Measurements from ENCODE around the gene MRPL12. TPM values are rescaled to one million over a fixed set of nuclear protein-coding genes. Genes with fewer than 3 reads are reported as not detected.

The MRPL12 gene
- total and polyA plus RNA-seq, 2 of the 13 experiments (the other 11 are each of a cell fraction or from before 2014, with no cell fraction given): 39.1 to 94.1 TPM

DNA sequence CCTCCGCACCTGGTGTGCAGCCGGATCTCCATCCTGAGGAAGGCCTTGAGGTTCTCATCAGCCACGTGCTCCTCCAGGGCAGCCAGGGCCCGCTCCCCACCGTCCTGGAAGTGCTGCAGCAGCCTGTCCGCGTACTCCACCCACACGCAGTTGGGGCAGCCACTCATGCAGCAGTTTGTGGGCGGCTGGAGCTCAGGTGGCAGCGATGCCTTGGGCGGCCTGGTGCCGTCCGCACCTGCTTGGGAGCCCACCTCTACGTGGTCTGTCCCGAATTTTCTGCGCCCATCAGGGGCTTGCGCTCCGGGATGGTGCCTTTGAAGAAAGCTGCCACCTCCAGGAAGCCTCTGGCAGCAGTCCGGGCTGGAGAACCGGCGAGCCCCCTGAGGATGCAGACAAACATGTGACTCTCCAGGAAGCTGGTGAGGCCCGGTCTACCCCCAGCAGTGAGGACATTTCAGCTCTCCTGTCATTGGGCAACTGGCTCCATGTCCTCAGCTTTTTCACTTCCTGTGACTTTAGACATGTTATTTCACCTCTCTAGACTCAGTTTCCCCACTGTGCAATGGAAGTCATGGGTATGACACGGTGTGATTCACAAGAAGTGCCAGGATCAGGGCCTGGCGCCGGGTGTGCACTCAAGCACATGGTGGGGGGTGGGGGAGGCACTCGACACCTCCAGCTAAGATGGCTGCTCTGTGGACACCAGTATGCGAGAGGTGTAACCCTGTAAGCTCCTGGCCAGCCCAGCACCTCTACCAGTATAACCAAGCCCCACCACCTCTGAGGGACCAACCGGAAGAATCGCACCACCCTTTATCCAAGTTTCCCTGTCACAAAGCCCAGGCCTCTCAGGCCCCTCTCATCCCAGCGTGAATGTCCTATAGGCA is 37.7 kb upstream of the MRPL12 start (continued):
- TF ChIP-seq, protein P1, sequence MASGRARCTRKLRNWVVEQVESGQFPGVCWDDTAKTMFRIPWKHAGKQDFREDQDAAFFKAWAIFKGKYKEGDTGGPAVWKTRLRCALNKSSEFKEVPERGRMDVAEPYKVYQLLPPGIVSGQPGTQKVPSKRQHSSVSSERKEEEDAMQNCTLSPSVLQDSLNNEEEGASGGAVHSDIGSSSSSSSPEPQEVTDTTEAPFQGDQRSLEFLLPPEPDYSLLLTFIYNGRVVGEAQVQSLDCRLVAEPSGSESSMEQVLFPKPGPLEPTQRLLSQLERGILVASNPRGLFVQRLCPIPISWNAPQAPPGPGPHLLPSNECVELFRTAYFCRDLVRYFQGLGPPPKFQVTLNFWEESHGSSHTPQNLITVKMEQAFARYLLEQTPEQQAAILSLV (CRISPR knock-in tag; IDR thresholded peaks at IDR 0.05; ENCODE audit: borderline replicate concordance): no peak
- TF ChIP-seq, protein P2, sequence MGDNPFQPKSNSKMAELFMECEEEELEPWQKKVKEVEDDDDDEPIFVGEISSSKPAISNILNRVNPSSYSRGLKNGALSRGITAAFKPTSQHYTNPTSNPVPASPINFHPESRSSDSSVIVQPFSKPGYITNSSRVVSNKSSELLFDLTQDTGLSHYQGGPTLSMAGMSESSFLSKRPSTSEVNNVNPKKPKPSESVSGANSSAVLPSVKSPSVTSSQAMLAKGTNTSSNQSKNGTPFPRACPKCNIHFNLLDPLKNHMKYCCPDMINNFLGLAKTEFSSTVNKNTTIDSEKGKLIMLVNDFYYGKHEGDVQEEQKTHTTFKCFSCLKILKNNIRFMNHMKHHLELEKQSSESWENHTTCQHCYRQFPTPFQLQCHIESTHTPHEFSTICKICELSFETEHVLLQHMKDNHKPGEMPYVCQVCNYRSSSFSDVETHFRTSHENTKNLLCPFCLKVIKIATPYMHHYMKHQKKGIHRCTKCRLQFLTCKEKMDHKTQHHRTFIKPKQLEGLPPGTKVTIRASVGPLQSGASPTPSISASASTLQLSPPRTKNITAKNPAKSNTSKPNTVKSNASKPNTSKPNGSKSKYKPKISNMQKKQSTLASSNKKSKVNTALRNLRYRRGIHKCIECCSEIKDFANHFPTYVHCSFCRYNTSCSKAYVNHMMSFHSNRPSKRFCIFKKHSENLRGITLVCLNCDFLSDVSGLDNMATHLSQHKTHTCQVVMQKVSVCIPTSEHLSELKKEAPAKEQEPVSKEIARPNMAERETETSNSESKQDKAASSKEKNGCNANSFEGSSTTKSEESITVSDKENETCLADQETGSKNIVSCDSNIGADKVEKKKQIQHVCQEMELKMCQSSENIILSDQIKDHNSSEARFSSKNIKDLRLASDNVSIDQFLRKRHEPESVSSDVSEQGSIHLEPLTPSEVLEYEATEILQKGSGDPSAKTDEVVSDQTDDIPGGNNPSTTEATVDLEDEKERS (CRISPR knock-in tag; IDR thresholded peaks at IDR 0.05): no peak
- TF ChIP-seq ZFY (CRISPR knock-in tag; IDR thresholded peaks at IDR 0.05) (no peak), ATRX (CRISPR knock-in tag; IDR thresholded peaks at IDR 0.05; ENCODE audit: borderline replicate concordance) (no peak), ZNF660 (CRISPR knock-in tag; IDR thresholded peaks at IDR 0.05; ENCODE audit: borderline replicate concordance, low read depth) (no peak), NFYC (CRISPR knock-in tag; IDR thresholded peaks at IDR 0.05) (no peak), RNF2 (conservative IDR thresholded peaks at IDR 0.05; ENCODE audit: low read depth) (peak; percentile 62; the same call in 1 of the 2 replicates), ZNF775 (CRISPR knock-in tag; IDR thresholded peaks at IDR 0.05; ENCODE audit: borderline replicate concordance) (no peak), SIN3A (IDR thresholded peaks at IDR 0.05; ENCODE audit: borderline replicate concordance, low read depth, low read length) (peak; percentile 26; the same call in 1 of the 2 replicates), HNRNPK (IDR thresholded peaks at IDR 0.05; ENCODE audit: low read depth, low read length, poor library complexity, severe bottlenecking) (no peak), MTF2 (CRISPR knock-in tag; IDR thresholded peaks at IDR 0.05; ENCODE audit: borderline replicate concordance) (no peak), ARID2 (CRISPR knock-in tag; IDR thresholded peaks at IDR 0.05; ENCODE audit: borderline replicate concordance) (peak; percentile 64; the same call in 1 of the 2 replicates), NCOA2 (CRISPR knock-in tag; IDR thresholded peaks at IDR 0.05) (no peak)
- TF ChIP-seq, protein P3, sequence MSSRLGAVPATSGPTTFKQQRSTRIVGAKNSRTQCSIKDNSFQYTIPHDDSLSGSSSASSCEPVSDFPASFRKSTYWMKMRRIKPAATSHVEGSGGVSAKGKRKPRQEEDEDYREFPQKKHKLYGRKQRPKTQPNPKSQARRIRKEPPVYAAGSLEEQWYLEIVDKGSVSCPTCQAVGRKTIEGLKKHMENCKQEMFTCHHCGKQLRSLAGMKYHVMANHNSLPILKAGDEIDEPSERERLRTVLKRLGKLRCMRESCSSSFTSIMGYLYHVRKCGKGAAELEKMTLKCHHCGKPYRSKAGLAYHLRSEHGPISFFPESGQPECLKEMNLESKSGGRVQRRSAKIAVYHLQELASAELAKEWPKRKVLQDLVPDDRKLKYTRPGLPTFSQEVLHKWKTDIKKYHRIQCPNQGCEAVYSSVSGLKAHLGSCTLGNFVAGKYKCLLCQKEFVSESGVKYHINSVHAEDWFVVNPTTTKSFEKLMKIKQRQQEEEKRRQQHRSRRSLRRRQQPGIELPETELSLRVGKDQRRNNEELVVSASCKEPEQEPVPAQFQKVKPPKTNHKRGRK (CRISPR knock-in tag; IDR thresholded peaks at IDR 0.05): no peak
- TF ChIP-seq, protein P4, sequence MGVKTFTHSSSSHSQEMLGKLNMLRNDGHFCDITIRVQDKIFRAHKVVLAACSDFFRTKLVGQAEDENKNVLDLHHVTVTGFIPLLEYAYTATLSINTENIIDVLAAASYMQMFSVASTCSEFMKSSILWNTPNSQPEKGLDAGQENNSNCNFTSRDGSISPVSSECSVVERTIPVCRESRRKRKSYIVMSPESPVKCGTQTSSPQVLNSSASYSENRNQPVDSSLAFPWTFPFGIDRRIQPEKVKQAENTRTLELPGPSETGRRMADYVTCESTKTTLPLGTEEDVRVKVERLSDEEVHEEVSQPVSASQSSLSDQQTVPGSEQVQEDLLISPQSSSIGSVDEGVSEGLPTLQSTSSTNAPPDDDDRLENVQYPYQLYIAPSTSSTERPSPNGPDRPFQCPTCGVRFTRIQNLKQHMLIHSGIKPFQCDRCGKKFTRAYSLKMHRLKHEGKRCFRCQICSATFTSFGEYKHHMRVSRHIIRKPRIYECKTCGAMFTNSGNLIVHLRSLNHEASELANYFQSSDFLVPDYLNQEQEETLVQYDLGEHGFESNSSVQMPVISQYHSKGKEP (CRISPR knock-in tag; IDR thresholded peaks at IDR 0.05): peak; percentile 38; the same call in 1 of the 2 replicates
- TF ChIP-seq, protein P5, sequence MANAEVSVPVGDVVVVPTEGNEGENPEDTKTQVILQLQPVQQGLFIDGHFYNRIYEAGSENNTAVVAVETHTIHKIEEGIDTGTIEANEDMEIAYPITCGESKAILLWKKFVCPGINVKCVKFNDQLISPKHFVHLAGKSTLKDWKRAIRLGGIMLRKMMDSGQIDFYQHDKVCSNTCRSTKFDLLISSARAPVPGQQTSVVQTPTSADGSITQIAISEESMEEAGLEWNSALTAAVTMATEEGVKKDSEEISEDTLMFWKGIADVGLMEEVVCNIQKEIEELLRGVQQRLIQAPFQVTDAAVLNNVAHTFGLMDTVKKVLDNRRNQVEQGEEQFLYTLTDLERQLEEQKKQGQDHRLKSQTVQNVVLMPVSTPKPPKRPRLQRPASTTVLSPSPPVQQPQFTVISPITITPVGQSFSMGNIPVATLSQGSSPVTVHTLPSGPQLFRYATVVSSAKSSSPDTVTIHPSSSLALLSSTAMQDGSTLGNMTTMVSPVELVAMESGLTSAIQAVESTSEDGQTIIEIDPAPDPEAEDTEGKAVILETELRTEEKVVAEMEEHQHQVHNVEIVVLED (CRISPR knock-in tag; IDR thresholded peaks at IDR 0.05; ENCODE audit: borderline replicate concordance): no peak
- TF ChIP-seq, protein P6, sequence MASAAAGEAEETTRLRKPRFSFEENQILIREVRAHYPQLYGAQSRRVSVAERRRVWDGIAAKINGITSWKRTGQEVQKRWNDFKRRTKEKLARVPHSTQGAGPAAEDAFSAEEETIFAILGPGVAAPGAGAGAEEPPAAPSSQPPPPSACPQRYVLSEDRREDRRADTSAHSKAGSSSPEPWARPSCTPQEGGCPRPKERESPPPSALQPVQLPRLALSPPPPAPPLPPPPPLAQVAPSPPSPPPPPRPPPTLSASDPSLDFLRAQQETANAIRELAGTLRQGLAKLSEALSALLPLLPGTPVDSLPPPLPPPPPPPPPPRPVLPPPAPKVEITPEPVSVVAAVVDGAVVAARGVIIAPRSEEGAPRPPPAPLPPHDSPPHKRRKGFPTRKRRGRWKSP (CRISPR knock-in tag; IDR thresholded peaks at IDR 0.05): peak; percentile 22; the same call in 1 of the 2 replicates

Data from HepG2 (cell line).